PC-3 (cell line): ENCODE results near the gene GRIA1.

Source experiments
- EZH2 ChIP-seq: fragments of 300-600 bp; sonication (generic); IDR thresholded peaks from one replicate; pipeline ENCODE4 v1.6.1; 2017; ENCODE audit warnings: antibody characterized with exemption, mild to moderate bottlenecking, low read length; ENCODE audit not compliant: unreplicated experiment
- EZH2phosphoT487 ChIP-seq: fragments of 300-600 bp; sonication (generic); IDR thresholded peaks from 2 replicates; pipeline ENCODE4 v1.6.1; 2018; ENCODE audit warnings: mild to moderate bottlenecking, antibody characterized with exemption, low read length, borderline replicate concordance
- TF ChIP-seq, protein P1 (sequence below): fragments of 300-600 bp; sonication (generic); conservative IDR thresholded peaks from 2 replicates; pipeline ENCODE4 v1.5.1; 2017; ENCODE audit warnings: antibody characterized with exemption, low read depth, mild to moderate bottlenecking, low read length

DNA sequence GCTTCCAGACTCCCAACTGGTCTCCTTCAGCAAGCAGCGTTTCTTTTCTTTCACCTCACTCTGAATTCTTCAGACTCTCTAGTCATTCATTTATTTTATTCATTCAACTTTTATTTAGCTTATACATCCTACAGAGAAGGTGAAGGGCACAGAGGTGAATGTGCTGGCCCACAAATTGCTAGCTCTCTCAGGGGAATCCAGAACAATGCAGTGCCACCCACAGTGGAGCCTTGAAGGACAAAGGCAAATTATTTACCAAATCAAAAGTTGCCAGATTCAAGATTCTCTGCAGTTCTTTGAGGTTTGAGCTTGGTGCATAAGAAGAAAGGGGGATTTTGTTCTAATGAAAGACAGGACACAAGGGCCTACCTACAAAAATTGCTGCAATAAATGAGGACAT is 29.7 kb downstream of the GRIA1 start:
- TF ChIP-seq EZH2 (no peak), EZH2phosphoT487 (no peak)
- TF ChIP-seq, protein P1, sequence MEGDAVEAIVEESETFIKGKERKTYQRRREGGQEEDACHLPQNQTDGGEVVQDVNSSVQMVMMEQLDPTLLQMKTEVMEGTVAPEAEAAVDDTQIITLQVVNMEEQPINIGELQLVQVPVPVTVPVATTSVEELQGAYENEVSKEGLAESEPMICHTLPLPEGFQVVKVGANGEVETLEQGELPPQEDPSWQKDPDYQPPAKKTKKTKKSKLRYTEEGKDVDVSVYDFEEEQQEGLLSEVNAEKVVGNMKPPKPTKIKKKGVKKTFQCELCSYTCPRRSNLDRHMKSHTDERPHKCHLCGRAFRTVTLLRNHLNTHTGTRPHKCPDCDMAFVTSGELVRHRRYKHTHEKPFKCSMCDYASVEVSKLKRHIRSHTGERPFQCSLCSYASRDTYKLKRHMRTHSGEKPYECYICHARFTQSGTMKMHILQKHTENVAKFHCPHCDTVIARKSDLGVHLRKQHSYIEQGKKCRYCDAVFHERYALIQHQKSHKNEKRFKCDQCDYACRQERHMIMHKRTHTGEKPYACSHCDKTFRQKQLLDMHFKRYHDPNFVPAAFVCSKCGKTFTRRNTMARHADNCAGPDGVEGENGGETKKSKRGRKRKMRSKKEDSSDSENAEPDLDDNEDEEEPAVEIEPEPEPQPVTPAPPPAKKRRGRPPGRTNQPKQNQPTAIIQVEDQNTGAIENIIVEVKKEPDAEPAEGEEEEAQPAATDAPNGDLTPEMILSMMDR: no peak
